Spinal cord (tissue), 10 donors: Measurements from ENCODE around the gene ZNF536. TPM values are rescaled to one million over a fixed set of nuclear protein-coding genes. Genes with fewer than 3 reads are reported as not detected.
A peak's percentile ranks its signal among the peaks of the same experiment; 100 is the strongest.
"Not testable (repeated sequence)": the region's sequence is repeated elsewhere in the genome, so short reads cannot be mapped to it uniquely, and the experiment has no call there.

Source experiments
- DNase-seq, 6 donors: peaks; one replicate each; pipeline versions ENCODE4 v3.0.0 to v3.0.0-alpha.2; 2013 to 2015; ENCODE audit warnings: low spot score in 6 of 6, low read depth in 4 of 6
- H3K27ac ChIP-seq: one replicate; pipeline ENCODE4 v1.5.1; 2013; ENCODE audit warnings: low read depth, low read length, control low read depth
- H3K27me3 ChIP-seq: one replicate; pipeline ENCODE4 v1.6.1; 2013; ENCODE audit warnings: low read length; ENCODE audit not compliant: control insufficient read depth, insufficient read depth
- H3K36me3 ChIP-seq: one replicate; pipeline ENCODE4 v1.6.1; 2013; ENCODE audit warnings: low read length; ENCODE audit not compliant: control insufficient read depth, insufficient read depth
- H3K4me1 ChIP-seq: one replicate; pipeline ENCODE4 v1.6.1; 2013; ENCODE audit warnings: low read length; ENCODE audit not compliant: control insufficient read depth, insufficient read depth
- H3K4me3 ChIP-seq: one replicate; pipeline ENCODE4 v1.5.1; 2013; ENCODE audit warnings: low read depth, low read length, control low read depth
- H3K9me3 ChIP-seq: one replicate; pipeline ENCODE4 v1.6.1; 2013; ENCODE audit warnings: low read length; ENCODE audit not compliant: control insufficient read depth, insufficient read depth
- whole genome bisulfite sequencing: methylation state at CpG from one replicate; pipeline ENCODE4 v1.1.5; 2013; ENCODE audit warnings: missing lambda C conversion rate; ENCODE audit not compliant: insufficient coverage; 5-methylcytosine and 5-hydroxymethylcytosine counted together
- polyA plus RNA-seq, 2 donors: library from polyadenylated mRNA; unstranded; fragments of 120-200 nt; gene quantifications; one replicate each; pipeline ENCODE4 v1.2.1, GENCODE V29; 2013; ENCODE audit not compliant: insufficient read length in 2 of 2
- total RNA-seq, 2 donors: library from RNA; depleted of rRNA in 1 of 2; stranded (reverse); fragments of 120-200 nt in 1 of 2; fragments of >200 nt in 1 of 2; gene quantifications; one replicate each; pipeline versions ENCODE4 v1.2.3 to v1.2.4, GENCODE V29; 2013 to 2014
- donor health status: healthy.

Gene ZNF536
- total and polyA plus RNA-seq, 4 donors, result 26.2 to 41.1 (median 28.9) TPM

- WGBS, result 69% methylated on average over 13 of the region's 19 CpGs
- no peak overlapping the region for H3K27ac ChIP-seq
- no peak for DNase-seq
- no peaks in the 10 kb centered on the region for H3K9me3 ChIP-seq
- no peaks in the 10 kb centered on the region for H3K27me3 ChIP-seq
- peaks cover 9% of the 10 kb centered on the region for H3K4me1 ChIP-seq
- no peaks in the 10 kb centered on the region for H3K36me3 ChIP-seq
- H3K4me3 ChIP-seq, result no peak overlapping the region
These were observed 19.7 kb downstream of the ZNF536 start for GRCh38 chr19:30391554-30392551.

GRCh38 chr19:30393046-30393445, 20.9 kb downstream of the ZNF536 start:
- no peak for DNase-seq
- no peak overlapping the region for H3K4me3 ChIP-seq
- no CpG with 5 or more reads among the region's 5 CpGs for WGBS
- no peak overlapping the region for H3K27ac ChIP-seq
- no peaks in the 10 kb centered on the region for H3K27me3 ChIP-seq
- peaks cover 2% of the 10 kb centered on the region for H3K4me1 ChIP-seq
- H3K36me3 ChIP-seq, result no peaks in the 10 kb centered on the region
- H3K9me3 ChIP-seq, result no peaks in the 10 kb centered on the region

GRCh38 chr19:30393729-30394480, 21.7 kb downstream of the ZNF536 start:
- Histone ChIP-seq H3K4me1 (peaks cover 2% of the 10 kb centered on the region), H3K27ac (no peak overlapping the region), H3K27me3 (no peaks in the 10 kb centered on the region), H3K9me3 (no peaks in the 10 kb centered on the region), H3K4me3 (no peak overlapping the region), H3K36me3 (no peaks in the 10 kb centered on the region)
- no peak for DNase-seq
- 96% methylated on average over 4 of the region's 6 CpGs for WGBS

GRCh38 chr19:30394481-30395151, 22.4 kb downstream of the ZNF536 start:
- no peak for DNase-seq

GRCh38 chr19:30395283-30395682, 23.1 kb downstream of the ZNF536 start:
- Histone ChIP-seq H3K9me3 (no peaks in the 10 kb centered on the region), H3K36me3 (no peaks in the 10 kb centered on the region), H3K27me3 (no peaks in the 10 kb centered on the region), H3K27ac (no peak overlapping the region), H3K4me1 (no peaks in the 10 kb centered on the region), H3K4me3 (no peak overlapping the region)
- no CpG with 5 or more reads among the region's 2 CpGs for WGBS
- DNase-seq, result no peak

More at GRCh38 chr19:30394481-30395151, 22.4 kb downstream of the ZNF536 start:
- 98% methylated on average over 3 of the region's 6 CpGs for WGBS
- no peaks in the 10 kb centered on the region for H3K9me3 ChIP-seq
- no peaks in the 10 kb centered on the region for H3K27me3 ChIP-seq
- no peak overlapping the region for H3K4me3 ChIP-seq
- no peaks in the 10 kb centered on the region for H3K36me3 ChIP-seq
- no peak overlapping the region for H3K27ac ChIP-seq
- peaks cover 1% of the 10 kb centered on the region for H3K4me1 ChIP-seq

- not testable (repeated sequence) for H3K4me3 ChIP-seq, DNase-seq, H3K4me1 ChIP-seq, H3K27me3 ChIP-seq, H3K9me3 ChIP-seq, H3K27ac ChIP-seq, H3K36me3 ChIP-seq
- WGBS, result no CpG with 5 or more reads among the region's 3 CpGs
These were observed 26.4 kb downstream of the ZNF536 start for GRCh38 chr19:30398539-30398938.

GRCh38 chr19:30401956-30402355, 29.8 kb downstream of the ZNF536 start:
- H3K27me3 ChIP-seq, result no peaks in the 10 kb centered on the region
- H3K27ac ChIP-seq, result no peak overlapping the region
- peak in 1 of 6 donors; percentile 67 for DNase-seq
- H3K4me1 ChIP-seq, result peaks cover 7% of the 10 kb centered on the region
- no peaks in the 10 kb centered on the region for H3K36me3 ChIP-seq
- no peak overlapping the region for H3K4me3 ChIP-seq
- no peaks in the 10 kb centered on the region for H3K9me3 ChIP-seq
- no CpG with 5 or more reads among the region's 4 CpGs for WGBS

- Histone ChIP-seq H3K9me3 (no peaks in the 10 kb centered on the region), H3K4me1 (peaks cover 7% of the 10 kb centered on the region), H3K27me3 (no peaks in the 10 kb centered on the region), H3K36me3 (no peaks in the 10 kb centered on the region), H3K4me3 (no peak overlapping the region), H3K27ac (peak overlapping the region; percentile 47)
- 60% methylated on average over 5 of the region's 15 CpGs for WGBS
- DNase-seq, result peak in 2 of 6 donors; percentile 40 to 60
These were observed 30.4 kb downstream of the ZNF536 start for GRCh38 chr19:30402436-30403202.
